Right lobe of liver (tissue), 4 donors: ENCODE data around the gene FRAT2.

Experiments
- CTCF ChIP-seq, 4 donors: fragments of 200-600 bp in 3 of 4; fragments of 450-650 bp in 1 of 4; IDR thresholded peaks; one replicate each; pipeline versions ENCODE4 v1.5.1 to v1.8.0; 2016 to 2022; ENCODE audit warnings: antibody characterized with exemption in 4 of 4, mild to moderate bottlenecking in 2 of 4
- POLR2A ChIP-seq: fragments of 450-650 bp; IDR thresholded peaks from one replicate; pipeline ENCODE4 v1.6.1; 2017; ENCODE audit warnings: antibody characterized with exemption, mild to moderate bottlenecking
- donor health status: DM: no; HTN: no; CAD: no.
- donor health status: DM: no; HTN: no; CAD: no.
- donor health status: DM: no; HTN: yes; CAD: no.

GRCh38 chr10:97314671-97315070, 19.9 kb downstream of the FRAT2 start:
- no peak for TF ChIP-seq CTCF (IDR thresholded peaks at IDR 0.05)
- no peak for TF ChIP-seq POLR2A
